Fibroblast of lung (primary cell): Measurements from ENCODE around the gene TOX3. TPM values are rescaled to one million over a fixed set of nuclear protein-coding genes. Genes with fewer than 3 reads are reported as not detected.

Experiments
- DNase-seq, 2 donors: peaks; one replicate each; pipeline versions ENCODE4 v3.0.0 to v3.0.0-alpha.2; 2010; ENCODE audit warnings: low read depth in 2 of 2
- H2AFZ ChIP-seq: 2 replicates; pipeline ENCODE4 v1.5.1; 2012; ENCODE audit warnings: low read length, control low read depth, inconsistent platforms
- H3K27ac ChIP-seq: 2 replicates; pipeline ENCODE4 v1.5.1; 2011; ENCODE audit warnings: low read length, control low read depth; ENCODE audit not compliant: insufficient read depth
- H3K27me3 ChIP-seq: 2 replicates; pipeline ENCODE4 v1.5.1; 2011; ENCODE audit warnings: mild to moderate bottlenecking, low read length; ENCODE audit not compliant: control insufficient read depth, insufficient read depth
- H3K36me3 ChIP-seq: 2 replicates; pipeline ENCODE4 v1.5.1; 2011; ENCODE audit warnings: low read length; ENCODE audit not compliant: control insufficient read depth, insufficient read depth
- H3K4me1 ChIP-seq: 2 replicates; pipeline ENCODE4 v1.5.1; 2011; ENCODE audit warnings: low read length; ENCODE audit not compliant: control insufficient read depth, insufficient read depth; ENCODE audit errors: extremely low read depth
- H3K4me2 ChIP-seq: 2 replicates; pipeline ENCODE4 v1.5.1; 2011; ENCODE audit warnings: low read length, control low read depth; ENCODE audit not compliant: insufficient read depth; ENCODE audit errors: extremely low read depth
- H3K4me3 ChIP-seq, 4 experiments: fragments of 200-600 bp in 1 of 4; sonication (generic) in 1 of 4; replicated peaks in 1 of 4; 2 replicates each; pipeline ENCODE4 v1.5.1; 2011 to 2016; ENCODE audit warnings: low read length in 4 of 4, low read depth in 3 of 4, mild to moderate bottlenecking in 3 of 4, control low read depth in 2 of 4, inconsistent platforms in 1 of 4, mixed read lengths in 1 of 4; ENCODE audit not compliant: insufficient read depth in 1 of 4; ENCODE audit errors: control extremely low read depth in 1 of 4
- H3K79me2 ChIP-seq: 2 replicates; pipeline ENCODE4 v1.5.1; 2012; ENCODE audit warnings: mild to moderate bottlenecking, low read length, inconsistent platforms; ENCODE audit not compliant: control insufficient read depth, insufficient read depth
- H3K9ac ChIP-seq: 2 replicates; pipeline ENCODE4 v1.5.1; 2011; ENCODE audit warnings: mild to moderate bottlenecking, low read length, control low read depth; ENCODE audit not compliant: insufficient read depth
- H3K9me3 ChIP-seq: 2 replicates; pipeline ENCODE4 v1.5.1; 2012; ENCODE audit warnings: low read depth, low read length; ENCODE audit not compliant: control insufficient read depth, insufficient read depth
- H4K20me1 ChIP-seq: 2 replicates; pipeline ENCODE4 v1.5.1; 2011; ENCODE audit warnings: low read length; ENCODE audit not compliant: control insufficient read depth, insufficient read depth; ENCODE audit errors: extremely low read depth
- EZH2 ChIP-seq: IDR thresholded peaks from 2 replicates; pipeline ENCODE4 v1.5.1; 2012; ENCODE audit warnings: low read length, control low read depth, mild to moderate bottlenecking; ENCODE audit errors: missing control alignments
- polyA plus RNA-seq, 2 donors: library from polyadenylated mRNA; depleted of rRNA in 1 of 2; stranded (reverse) in 1 of 2; unstranded in 1 of 2; fragments of >200 nt; gene quantifications; 2 replicates each; pipeline ENCODE4 v1.2.1, GENCODE V29; 2011 to 2012; ENCODE audit warnings: missing spikeins in 1 of 2
- total RNA-seq: library from RNA; depleted of rRNA; stranded (reverse); fragments of >200 nt; gene quantifications from 2 replicates; pipeline ENCODE4 v1.2.1, GENCODE V29; 2014
- TF ChIP-seq, protein P1 (sequence below), 2 donors: IDR thresholded peaks in 1 of 2; conservative IDR thresholded peaks in 1 of 2; 1 replicate in 1 of 2; 2 replicates in 1 of 2; pipeline ENCODE4 v1.5.1; 2011 to 2012; ENCODE audit warnings: low read length in 2 of 2, control low read depth in 1 of 2, inconsistent platforms in 1 of 2, low read depth in 1 of 2, mild to moderate bottlenecking in 1 of 2

The TOX3 gene
- total and polyA plus RNA-seq, 2 donors (not counting 1 experiment from before 2014, with no cell fraction given), result not detected

DNA sequence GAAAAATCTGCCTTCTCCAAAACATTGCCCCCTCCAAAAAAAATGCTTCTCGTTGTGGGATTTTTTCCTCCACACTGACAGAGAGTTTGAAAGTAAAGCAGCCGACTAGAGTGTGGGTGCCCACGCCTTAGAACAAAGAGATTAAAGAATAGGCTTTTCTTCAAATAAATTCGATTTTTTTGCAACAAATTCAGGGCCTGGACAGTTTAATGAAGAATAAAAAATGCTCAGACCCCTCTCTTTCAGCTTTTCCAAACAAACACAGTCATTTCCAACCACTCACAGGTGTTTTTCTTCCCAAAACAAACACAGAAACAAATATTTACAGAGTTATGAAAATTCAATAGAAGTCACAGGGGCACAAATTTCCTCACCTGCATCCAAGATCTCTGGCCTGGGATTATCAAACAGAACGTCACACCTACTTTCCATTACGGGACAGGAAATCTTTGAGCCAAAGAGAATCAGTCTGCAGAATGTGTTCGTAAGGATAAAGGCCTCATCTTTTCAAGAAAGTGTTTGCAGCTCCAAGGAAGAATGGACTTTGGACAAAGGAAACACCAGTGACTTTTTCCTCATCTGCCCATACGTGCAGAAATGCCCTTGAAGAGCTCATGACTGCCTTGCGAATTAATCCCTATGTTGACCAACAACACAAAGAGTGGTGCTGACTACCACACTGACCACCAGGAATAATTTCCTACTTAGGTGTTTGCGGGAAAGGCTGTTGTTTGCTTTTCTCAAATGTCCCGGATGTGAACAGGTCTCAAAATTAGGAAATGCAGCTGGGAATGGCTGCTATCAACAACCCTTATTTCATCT is 31.3 kb upstream of the TOX3 start:
- Histone ChIP-seq H4K20me1 (no peaks in the 10 kb centered on the region), H3K9ac (no peak overlapping the region), H3K4me3 (no peak overlapping the region)

DNA sequence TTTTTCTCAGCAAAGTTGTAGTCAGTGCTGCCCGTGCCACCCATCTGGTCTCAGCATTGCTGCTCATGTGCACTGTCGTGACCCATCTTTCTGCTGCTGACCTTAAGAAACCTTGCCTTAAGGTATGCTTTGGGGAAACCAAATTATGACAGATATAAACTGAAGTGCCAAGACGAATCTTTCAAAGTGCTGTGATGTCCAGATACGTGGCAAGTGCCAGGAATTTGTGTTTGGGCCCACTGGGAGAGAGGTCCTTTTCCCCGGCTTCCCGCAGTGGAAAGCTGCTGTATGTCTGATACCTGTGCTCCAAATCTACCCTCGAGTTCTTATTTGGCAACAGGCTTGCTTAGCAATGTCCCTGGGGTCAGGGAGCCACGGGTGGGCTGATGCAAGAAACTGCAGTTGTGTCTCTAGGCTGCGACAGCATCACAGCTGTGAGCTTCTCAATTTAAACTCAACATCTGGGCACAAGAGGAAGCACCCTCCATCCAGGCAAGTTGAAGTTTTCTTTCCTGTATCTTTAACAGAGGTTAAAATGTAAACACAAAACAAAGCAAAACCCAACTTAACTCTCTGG is 30.3 kb upstream of the TOX3 start:
- Histone ChIP-seq H3K4me2 (no peak overlapping the region), H3K36me3 (no peaks in the 10 kb centered on the region), H4K20me1 (no peaks in the 10 kb centered on the region), H3K9me3 (no peaks in the 10 kb centered on the region), H3K4me1 (no peaks in the 10 kb centered on the region), H2AFZ (no peak overlapping the region), H3K79me2 (no peaks in the 10 kb centered on the region), H3K4me3 (no peak overlapping the region), H3K27me3 (no peaks in the 10 kb centered on the region), H3K9ac (no peak overlapping the region), H3K27ac (no peak overlapping the region)
- no peak for DNase-seq
- TF ChIP-seq, protein P1, sequence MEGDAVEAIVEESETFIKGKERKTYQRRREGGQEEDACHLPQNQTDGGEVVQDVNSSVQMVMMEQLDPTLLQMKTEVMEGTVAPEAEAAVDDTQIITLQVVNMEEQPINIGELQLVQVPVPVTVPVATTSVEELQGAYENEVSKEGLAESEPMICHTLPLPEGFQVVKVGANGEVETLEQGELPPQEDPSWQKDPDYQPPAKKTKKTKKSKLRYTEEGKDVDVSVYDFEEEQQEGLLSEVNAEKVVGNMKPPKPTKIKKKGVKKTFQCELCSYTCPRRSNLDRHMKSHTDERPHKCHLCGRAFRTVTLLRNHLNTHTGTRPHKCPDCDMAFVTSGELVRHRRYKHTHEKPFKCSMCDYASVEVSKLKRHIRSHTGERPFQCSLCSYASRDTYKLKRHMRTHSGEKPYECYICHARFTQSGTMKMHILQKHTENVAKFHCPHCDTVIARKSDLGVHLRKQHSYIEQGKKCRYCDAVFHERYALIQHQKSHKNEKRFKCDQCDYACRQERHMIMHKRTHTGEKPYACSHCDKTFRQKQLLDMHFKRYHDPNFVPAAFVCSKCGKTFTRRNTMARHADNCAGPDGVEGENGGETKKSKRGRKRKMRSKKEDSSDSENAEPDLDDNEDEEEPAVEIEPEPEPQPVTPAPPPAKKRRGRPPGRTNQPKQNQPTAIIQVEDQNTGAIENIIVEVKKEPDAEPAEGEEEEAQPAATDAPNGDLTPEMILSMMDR (conservative IDR thresholded peaks at IDR 0.05 in 1 of 2, IDR thresholded peaks at IDR 0.05 in 1 of 2; ENCODE audit: low read depth in 1 of 2, low read length in 2 of 2), result no peak
- no peak for TF ChIP-seq EZH2

More for the DNA sequence above, 31.3 kb upstream of the TOX3 start:
- no peaks in the 10 kb centered on the region for H3K27me3 ChIP-seq
- no peaks in the 10 kb centered on the region for H3K36me3 ChIP-seq
- no peak for DNase-seq
- no peaks in the 10 kb centered on the region for H3K9me3 ChIP-seq
- no peak overlapping the region for H3K27ac ChIP-seq
- no peak for TF ChIP-seq EZH2
- TF ChIP-seq, protein P1 (conservative IDR thresholded peaks at IDR 0.05 in 1 of 2, IDR thresholded peaks at IDR 0.05 in 1 of 2; ENCODE audit: low read depth in 1 of 2, low read length in 2 of 2), result no peak
- H3K79me2 ChIP-seq, result no peaks in the 10 kb centered on the region
- no peaks in the 10 kb centered on the region for H3K4me1 ChIP-seq
- no peak overlapping the region for H3K4me2 ChIP-seq
- H2AFZ ChIP-seq, result no peak overlapping the region

DNA sequence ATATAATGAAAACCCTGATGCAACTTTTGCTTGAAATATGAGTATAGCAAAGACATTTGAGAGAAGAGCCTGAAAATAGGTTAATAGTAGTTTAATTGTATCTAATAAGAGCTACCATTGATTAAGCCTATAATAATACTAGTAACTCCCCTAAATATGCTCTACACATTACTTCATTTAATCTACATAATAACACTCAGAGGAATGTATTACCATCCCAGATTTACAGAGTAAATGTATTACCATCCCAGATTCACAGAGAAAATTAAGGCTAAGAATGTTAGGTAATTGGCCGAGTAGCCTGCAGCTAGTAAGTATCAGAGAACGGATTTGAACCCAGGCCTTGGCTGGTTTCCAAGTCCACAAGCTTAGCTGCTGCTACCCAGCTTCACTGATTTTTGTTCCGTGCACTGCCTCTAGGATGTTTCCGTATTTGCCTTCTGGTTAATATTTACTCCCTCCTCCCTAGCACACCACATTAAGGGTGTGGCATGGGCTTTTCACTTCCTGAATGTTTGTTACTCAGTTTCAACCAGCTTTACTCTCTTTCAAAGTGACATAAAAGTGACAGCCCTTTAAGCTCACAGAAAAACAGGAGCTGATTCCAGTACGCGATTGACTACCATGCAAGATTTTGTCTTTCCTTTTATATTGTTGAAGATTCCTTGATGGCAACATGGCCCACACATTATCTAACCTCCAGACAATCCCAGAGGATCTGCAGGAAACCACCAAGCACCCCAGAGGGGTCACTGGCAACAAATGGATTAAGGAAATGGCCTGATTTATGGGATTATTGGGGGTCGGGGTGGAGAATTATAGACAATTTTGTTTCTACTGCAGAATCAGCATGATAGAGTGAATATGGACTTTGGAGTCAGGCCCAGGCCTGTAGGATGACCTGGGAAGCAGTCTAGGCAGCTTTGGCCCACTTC is 26.7 kb upstream of the TOX3 start:
- Histone ChIP-seq H3K79me2 (no peaks in the 10 kb centered on the region), H3K9ac (no peak overlapping the region), H4K20me1 (no peaks in the 10 kb centered on the region), H3K4me3 (no peak overlapping the region), H3K27me3 (no peaks in the 10 kb centered on the region), H3K4me2 (no peak overlapping the region), H3K4me1 (no peaks in the 10 kb centered on the region), H3K27ac (no peak overlapping the region), H2AFZ (no peak overlapping the region), H3K9me3 (no peaks in the 10 kb centered on the region), H3K36me3 (no peaks in the 10 kb centered on the region)
- no peak for TF ChIP-seq EZH2
- TF ChIP-seq, protein P1 (conservative IDR thresholded peaks at IDR 0.05 in 1 of 2, IDR thresholded peaks at IDR 0.05 in 1 of 2; ENCODE audit: low read depth in 1 of 2, low read length in 2 of 2), result no peak
- DNase-seq, result no peak
